Smooth muscle cell (in vitro differentiated cells): ENCODE data around the gene AGPS. TPM values are rescaled to one million over a fixed set of nuclear protein-coding genes. Genes with fewer than 3 reads are reported as not detected.
"Not testable (repeated sequence)": the region's sequence is repeated elsewhere in the genome, so short reads cannot be mapped to it uniquely, and the experiment has no call there.

Experiments used
- DNase-seq: peaks from one replicate; lab custom pipeline; 2025; ENCODE audit not compliant: unreplicated experiment; lab: John Stamatoyannopoulos, UW
- H2AFZ ChIP-seq: fragments of 200-600 bp; sonication (generic); 2 replicates; pipeline ENCODE4 v1.6.0; 2016; ENCODE audit warnings: antibody characterized with exemption, low read depth, mild to moderate bottlenecking
- H3F3A ChIP-seq: fragments of 200-600 bp; sonication (generic); 2 replicates; pipeline ENCODE4 v1.6.0; 2017; ENCODE audit warnings: antibody characterized with exemption, low read depth
- H3K27ac ChIP-seq: fragments of 200-600 bp; sonication (generic); 2 replicates; pipeline ENCODE4 v1.5.1; 2016; ENCODE audit warnings: low read depth, mild to moderate bottlenecking
- H3K27me3 ChIP-seq: fragments of 200-600 bp; sonication (generic); 2 replicates; pipeline ENCODE4 v1.6.1; 2016; ENCODE audit warnings: low read depth, mild to moderate bottlenecking
- H3K36me3 ChIP-seq: fragments of 200-600 bp; sonication (generic); 2 replicates; pipeline ENCODE4 v1.5.1; 2016; ENCODE audit warnings: low read depth
- H3K4me1 ChIP-seq: fragments of 200-600 bp; sonication (generic); 2 replicates; pipeline ENCODE4 v1.5.1; 2016; ENCODE audit warnings: low read depth
- H3K4me2 ChIP-seq: fragments of 200-600 bp; sonication (generic); 2 replicates; pipeline ENCODE4 v1.6.0; 2016; ENCODE audit warnings: mild to moderate bottlenecking
- H3K4me3 ChIP-seq: fragments of 200-600 bp; sonication (generic); 2 replicates; pipeline ENCODE4 v1.5.1; 2016; ENCODE audit warnings: mild to moderate bottlenecking
- H3K79me2 ChIP-seq: fragments of 200-600 bp; sonication (generic); 2 replicates; pipeline ENCODE4 v1.6.0; 2016; ENCODE audit warnings: low read depth, mild to moderate bottlenecking
- H3K9ac ChIP-seq: fragments of 200-600 bp; sonication (generic); 2 replicates; pipeline ENCODE4 v1.6.0; 2016; ENCODE audit warnings: low read depth
- H3K9me3 ChIP-seq: fragments of 200-600 bp; sonication (generic); replicated peaks from 2 replicates; pipeline ENCODE4 v1.5.1; 2016; ENCODE audit warnings: low read depth
- H4K20me1 ChIP-seq: fragments of 200-600 bp; sonication (generic); 2 replicates; pipeline ENCODE4 v1.6.0; 2016; ENCODE audit warnings: low read depth
- WGBS: methylation state at CpG from one replicate; pipeline ENCODE4 v1.1.7; 2016; ENCODE audit warnings: low lambda C conversion rate; 5-methylcytosine and 5-hydroxymethylcytosine counted together
- polyA plus RNA-seq: library from polyadenylated mRNA; unstranded; fragments of >200 nt; fragmentation: Nextera tagmentation; extraction: Ambion mirVana; gene quantifications from 2 replicates; pipeline ENCODE4 v1.2.1, GENCODE V29; 2016
- total RNA-seq: library from RNA; depleted of rRNA; stranded (reverse); fragments of >200 nt; gene quantifications from 2 replicates; pipeline ENCODE4 v1.2.3, GENCODE V29; 2014
- TF ChIP-seq, protein P1 (sequence below): fragments of 200-600 bp; sonication (generic); IDR thresholded peaks from 2 replicates; pipeline ENCODE4 v1.5.1; 2017; ENCODE audit warnings: borderline replicate concordance, mild to moderate bottlenecking, antibody characterized with exemption; ENCODE audit not compliant: insufficient read depth, poor library complexity, severe bottlenecking

AGPS gene
- total and polyA plus RNA-seq, 2 experiments from 2014 or later, result 19.5 to 41.4 TPM

DNA sequence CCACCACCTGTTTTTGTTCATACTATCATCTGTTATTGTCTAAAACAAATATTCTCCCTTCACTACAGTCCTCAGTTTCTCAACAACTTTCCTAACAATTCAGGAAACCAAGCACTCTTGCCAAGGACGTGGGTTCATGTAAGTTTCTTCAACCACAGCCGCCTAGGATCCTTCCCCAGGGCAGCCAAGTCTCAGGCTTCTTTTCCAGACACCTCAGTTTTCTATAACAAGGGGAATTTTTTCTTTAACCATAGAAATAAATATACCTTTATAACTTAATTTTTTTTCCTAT, 39.4 kb upstream of the AGPS start:
- no peak overlapping the region for H2AFZ ChIP-seq
- H4K20me1 ChIP-seq, result no peaks in the 10 kb centered on the region
- 92% methylated on average over 2 of the region's 2 CpGs for WGBS
- peaks cover 4% of the 10 kb centered on the region for H3F3A ChIP-seq
- H3K27ac ChIP-seq, result no peak overlapping the region
- TF ChIP-seq, protein P1, sequence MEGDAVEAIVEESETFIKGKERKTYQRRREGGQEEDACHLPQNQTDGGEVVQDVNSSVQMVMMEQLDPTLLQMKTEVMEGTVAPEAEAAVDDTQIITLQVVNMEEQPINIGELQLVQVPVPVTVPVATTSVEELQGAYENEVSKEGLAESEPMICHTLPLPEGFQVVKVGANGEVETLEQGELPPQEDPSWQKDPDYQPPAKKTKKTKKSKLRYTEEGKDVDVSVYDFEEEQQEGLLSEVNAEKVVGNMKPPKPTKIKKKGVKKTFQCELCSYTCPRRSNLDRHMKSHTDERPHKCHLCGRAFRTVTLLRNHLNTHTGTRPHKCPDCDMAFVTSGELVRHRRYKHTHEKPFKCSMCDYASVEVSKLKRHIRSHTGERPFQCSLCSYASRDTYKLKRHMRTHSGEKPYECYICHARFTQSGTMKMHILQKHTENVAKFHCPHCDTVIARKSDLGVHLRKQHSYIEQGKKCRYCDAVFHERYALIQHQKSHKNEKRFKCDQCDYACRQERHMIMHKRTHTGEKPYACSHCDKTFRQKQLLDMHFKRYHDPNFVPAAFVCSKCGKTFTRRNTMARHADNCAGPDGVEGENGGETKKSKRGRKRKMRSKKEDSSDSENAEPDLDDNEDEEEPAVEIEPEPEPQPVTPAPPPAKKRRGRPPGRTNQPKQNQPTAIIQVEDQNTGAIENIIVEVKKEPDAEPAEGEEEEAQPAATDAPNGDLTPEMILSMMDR, result no peak
- no peaks in the 10 kb centered on the region for H3K4me1 ChIP-seq
- no peak overlapping the region for H3K9ac ChIP-seq
- no peak overlapping the region for H3K4me3 ChIP-seq
- H3K79me2 ChIP-seq, result no peaks in the 10 kb centered on the region
- DNase-seq, result no peak
- no peaks in the 10 kb centered on the region for H3K9me3 ChIP-seq
- H3K4me2 ChIP-seq, result no peak overlapping the region
- H3K36me3 ChIP-seq, result no peaks in the 10 kb centered on the region
- no peaks in the 10 kb centered on the region for H3K27me3 ChIP-seq

DNA sequence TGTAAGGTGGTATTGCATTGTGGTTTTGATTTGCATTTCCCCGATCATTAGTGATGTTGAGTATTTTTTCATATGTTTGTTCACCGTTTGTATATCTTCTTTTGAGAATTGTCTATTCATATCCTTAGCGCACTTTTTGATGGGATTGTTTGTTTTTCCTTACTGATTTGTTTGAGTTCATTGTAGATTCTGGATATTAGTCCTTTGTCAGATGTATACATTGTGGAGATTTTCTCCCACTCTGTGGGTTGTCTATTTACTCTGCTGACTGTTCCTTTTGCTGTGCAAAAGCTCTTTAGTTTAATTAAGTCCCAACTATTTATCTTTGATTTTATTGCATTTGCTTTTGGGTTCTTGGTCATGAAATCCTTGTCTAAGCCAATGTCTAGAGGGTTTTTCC, 38.0 kb upstream of the AGPS start:
- H3K36me3 ChIP-seq, H3K4me2 ChIP-seq, H4K20me1 ChIP-seq, DNase-seq, H3K4me3 ChIP-seq, H3K4me1 ChIP-seq, H3K9ac ChIP-seq, H3F3A ChIP-seq, H3K9me3 ChIP-seq, H3K79me2 ChIP-seq, H3K27ac ChIP-seq, H3K27me3 ChIP-seq, H2AFZ ChIP-seq: not testable (repeated sequence)
- WGBS, result 94% methylated on average over 3 of the region's 3 CpGs

DNA sequence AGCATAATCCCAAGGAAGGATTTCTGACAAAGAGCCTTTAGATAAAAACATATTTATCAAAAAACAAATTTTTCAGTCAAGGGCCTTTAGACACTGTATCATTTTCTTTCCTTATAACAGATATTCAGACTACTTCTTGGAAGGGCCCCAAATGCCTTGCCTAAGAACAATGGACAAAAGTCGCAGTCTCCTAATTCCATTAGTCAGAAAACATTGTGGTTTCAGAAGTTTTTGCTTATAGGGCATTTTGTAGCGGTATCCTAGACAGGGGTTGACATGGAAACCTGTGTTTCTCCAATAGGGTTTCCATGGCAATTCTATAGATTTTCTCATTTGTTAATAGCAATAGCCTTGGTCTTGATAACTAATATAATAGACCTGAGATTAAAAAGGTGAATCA, 36.7 kb upstream of the AGPS start:
- Histone ChIP-seq H3K4me3 (no peak overlapping the region), H3K4me2 (no peak overlapping the region), H3K9ac (no peak overlapping the region), H4K20me1 (no peaks in the 10 kb centered on the region), H3K79me2 (no peaks in the 10 kb centered on the region), H3K36me3 (no peaks in the 10 kb centered on the region), H3K27ac (no peak overlapping the region), H3K4me1 (no peaks in the 10 kb centered on the region), H2AFZ (no peak overlapping the region), H3K27me3 (no peaks in the 10 kb centered on the region), H3K9me3 (no peaks in the 10 kb centered on the region), H3F3A (peaks cover 4% of the 10 kb centered on the region)
- WGBS, result 87% methylated on average over 2 of the region's 2 CpGs
- TF ChIP-seq, protein P1, result no peak
- DNase-seq, result no peak

DNA sequence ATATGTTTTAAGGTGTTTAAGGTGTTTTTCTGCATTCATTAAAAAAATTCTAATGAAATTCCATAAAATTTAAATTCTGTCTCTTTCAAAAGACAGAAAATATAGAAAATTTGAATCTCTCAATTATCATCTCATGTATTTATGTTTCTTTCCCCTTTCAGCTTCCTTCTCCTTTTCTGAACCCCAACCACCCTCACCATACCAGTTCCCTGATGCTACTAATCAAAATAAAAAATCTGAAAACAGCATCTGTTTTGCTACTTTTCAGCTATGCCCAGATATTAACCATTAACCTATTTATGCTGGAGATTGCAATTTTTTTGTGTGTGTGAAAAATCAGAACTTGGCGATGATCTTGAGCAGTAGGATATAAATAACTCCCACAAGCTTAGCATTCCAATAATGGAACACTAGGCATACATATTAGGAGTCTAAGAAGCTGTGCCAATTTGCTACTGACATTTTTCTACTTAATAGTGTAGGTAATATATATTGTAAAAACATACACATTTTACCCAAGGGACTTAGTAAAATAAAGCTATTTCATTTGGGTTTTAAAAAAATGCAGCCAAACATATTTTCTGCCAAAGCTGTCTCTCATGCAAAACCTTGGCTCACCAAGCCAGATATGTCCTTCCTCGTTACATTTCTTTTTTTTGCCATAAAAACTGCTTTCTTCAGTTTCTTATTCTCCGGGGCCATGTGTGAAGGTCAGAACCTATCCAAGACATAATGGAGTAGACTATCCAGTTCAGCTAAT, 32.6 kb upstream of the AGPS start:
- H3K9me3 ChIP-seq, result no peaks in the 10 kb centered on the region
- H3K9ac ChIP-seq, result no peak overlapping the region
- 90% methylated on average over 3 of the region's 3 CpGs for WGBS
- no peak overlapping the region for H3K4me2 ChIP-seq
- H2AFZ ChIP-seq, result no peak overlapping the region
- no peak overlapping the region for H3K4me3 ChIP-seq
- H3K27ac ChIP-seq, result no peak overlapping the region
- no peaks in the 10 kb centered on the region for H3K27me3 ChIP-seq
- TF ChIP-seq, protein P1, result no peak
- H3K36me3 ChIP-seq, result no peaks in the 10 kb centered on the region
- no peak for DNase-seq
- H3K79me2 ChIP-seq, result no peaks in the 10 kb centered on the region
- no peaks in the 10 kb centered on the region for H4K20me1 ChIP-seq
- H3F3A ChIP-seq, result no peaks in the 10 kb centered on the region
- no peaks in the 10 kb centered on the region for H3K4me1 ChIP-seq
